ENCODE data around the gene HEG1. TPM values are rescaled to one million over a fixed set of nuclear protein-coding genes. Genes with fewer than 3 reads are reported as not detected.

HEG1 gene
- total RNA-seq, 1 donor = 114 TPM

- no peaks in the 10 kb centered on the region for H3K27me3 ChIP-seq (ENCODE audit: insufficient read depth, low read length)
Observed at GRCh38 chr3:124995460-124995994, 60.3 kb downstream of the HEG1 start.

GRCh38 chr3:124993466-124993865 lies 62.3 kb downstream of the HEG1 start:
- no peak overlapping the region for H3K27ac ChIP-seq (ENCODE audit: low read depth, low read length)
- H4K20me1 ChIP-seq (ENCODE audit: insufficient read depth, low read length) = peaks cover 5% of the 10 kb centered on the region
- H3K27me3 ChIP-seq (ENCODE audit: insufficient read depth, low read length) = no peaks in the 10 kb centered on the region
- H3K4me1 ChIP-seq (ENCODE audit: insufficient read depth, low read length) = no peaks in the 10 kb centered on the region
- no peak overlapping the region for H2AFZ ChIP-seq (ENCODE audit: low read length)
- no peaks in the 10 kb centered on the region for H3K9me3 ChIP-seq (ENCODE audit: low read depth, low read length)
- no peak for DNase-seq (ENCODE audit: insufficient read length, low spot score, missing footprints)
- no peak for TF ChIP-seq CTCF (IDR thresholded peaks at IDR 0.05; ENCODE audit: extremely low read depth, low read depth, low read length)
- no peaks in the 10 kb centered on the region for H3K79me2 ChIP-seq (ENCODE audit: insufficient read depth, low read length)
- peaks cover 86% of the 10 kb centered on the region for H3K36me3 ChIP-seq (ENCODE audit: insufficient read depth, low read length)
- no peak overlapping the region for H3K4me2 ChIP-seq (ENCODE audit: insufficient read depth, low read length)
- H3K4me3 ChIP-seq (ENCODE audit: insufficient read depth, low read length) = no peak overlapping the region

More at GRCh38 chr3:124995460-124995994, 60.3 kb downstream of the HEG1 start:
- DNase-seq (ENCODE audit: insufficient read length, low spot score, missing footprints) = no peak
- no peaks in the 10 kb centered on the region for H3K79me2 ChIP-seq (ENCODE audit: insufficient read depth, low read length)
- H3K4me1 ChIP-seq (ENCODE audit: insufficient read depth, low read length) = no peaks in the 10 kb centered on the region
- H3K4me2 ChIP-seq (ENCODE audit: insufficient read depth, low read length) = no peak overlapping the region
- H2AFZ ChIP-seq (ENCODE audit: low read length) = no peak overlapping the region
- H4K20me1 ChIP-seq (ENCODE audit: insufficient read depth, low read length) = peaks cover 5% of the 10 kb centered on the region
- no peaks in the 10 kb centered on the region for H3K9me3 ChIP-seq (ENCODE audit: low read depth, low read length)
- no peak overlapping the region for H3K4me3 ChIP-seq (ENCODE audit: insufficient read depth, low read length)
- no peak overlapping the region for H3K27ac ChIP-seq (ENCODE audit: low read depth, low read length)
- peaks cover 89% of the 10 kb centered on the region for H3K36me3 ChIP-seq (ENCODE audit: insufficient read depth, low read length)
- peak; percentile 59 for TF ChIP-seq CTCF (IDR thresholded peaks at IDR 0.05; ENCODE audit: extremely low read depth, low read depth, low read length)

- no peaks in the 10 kb centered on the region for H3K9me3 ChIP-seq (ENCODE audit: low read depth, low read length)
- no peak overlapping the region for H3K4me2 ChIP-seq (ENCODE audit: insufficient read depth, low read length)
- peaks cover 81% of the 10 kb centered on the region for H3K36me3 ChIP-seq (ENCODE audit: insufficient read depth, low read length)
- no peaks in the 10 kb centered on the region for H3K27me3 ChIP-seq (ENCODE audit: insufficient read depth, low read length)
- H3K4me3 ChIP-seq (ENCODE audit: insufficient read depth, low read length) = no peak overlapping the region
- no peak for TF ChIP-seq CTCF (IDR thresholded peaks at IDR 0.05; ENCODE audit: extremely low read depth, low read depth, low read length)
- H3K4me1 ChIP-seq (ENCODE audit: insufficient read depth, low read length) = no peaks in the 10 kb centered on the region
- no peak overlapping the region for H2AFZ ChIP-seq (ENCODE audit: low read length)
- no peaks in the 10 kb centered on the region for H3K79me2 ChIP-seq (ENCODE audit: insufficient read depth, low read length)
- DNase-seq (ENCODE audit: insufficient read length, low spot score, missing footprints) = no peak
- peaks cover 8% of the 10 kb centered on the region for H4K20me1 ChIP-seq (ENCODE audit: insufficient read depth, low read length)
- H3K27ac ChIP-seq (ENCODE audit: low read depth, low read length) = no peak overlapping the region
Observed at GRCh38 chr3:124992041-124992440, 63.8 kb downstream of the HEG1 start.

GRCh38 chr3:124986192-124987143 lies 69.3 kb downstream of the HEG1 start:
- Histone ChIP-seq H3K36me3 (ENCODE audit: insufficient read depth, low read length) (peaks cover 62% of the 10 kb centered on the region), H3K27ac (ENCODE audit: low read depth, low read length) (peak overlapping the region; percentile 89), H3K4me2 (ENCODE audit: insufficient read depth, low read length) (peak overlapping the region; percentile 17), H3K79me2 (ENCODE audit: insufficient read depth, low read length) (no peaks in the 10 kb centered on the region), H3K9me3 (ENCODE audit: low read depth, low read length) (no peaks in the 10 kb centered on the region), H3K4me1 (ENCODE audit: insufficient read depth, low read length) (peaks cover 23% of the 10 kb centered on the region), H3K27me3 (ENCODE audit: insufficient read depth, low read length) (no peaks in the 10 kb centered on the region), H4K20me1 (ENCODE audit: insufficient read depth, low read length) (peaks cover 13% of the 10 kb centered on the region), H2AFZ (ENCODE audit: low read length) (no peak overlapping the region), H3K4me3 (ENCODE audit: insufficient read depth, low read length) (no peak overlapping the region)
- DNase-seq (ENCODE audit: insufficient read length, low spot score, missing footprints) = peak; percentile 89
- peak; percentile 67 for TF ChIP-seq CTCF (IDR thresholded peaks at IDR 0.05; ENCODE audit: extremely low read depth, low read depth, low read length)
